Endothelial cell of umbilical vein (primary cell): ENCODE results near the gene SPAG17. TPM values are rescaled to one million over a fixed set of nuclear protein-coding genes. Genes with fewer than 3 reads are reported as not detected.

Experiments
- BruUV-seq: library from RNA; stranded (reverse); fragments of 400-500 nt; replicated peaks from 2 replicates; lab custom pipeline; 2021; lab: Mats Ljungman, UMichigan
- CTCF ChIA-PET: fragments of 300-600, 350-600 bp; sonication (Branson Sonifier 250); formaldehyde crosslinking; loops from one replicate; lab custom pipeline; 2021; ENCODE audit warnings: antibody characterized with exemption, inconsistent platforms; lab: Charles Lee
- POLR2A ChIA-PET: fragments of 300-600, 350-600 bp; sonication (Branson Sonifier 250); formaldehyde crosslinking; loops from one replicate; lab custom pipeline; 2021; ENCODE audit warnings: antibody characterized with exemption, inconsistent platforms; lab: Charles Lee
- DNase-seq: peaks from one replicate; pipeline ENCODE4 v3.0.0-alpha.2; 2011; ENCODE audit warnings: low read depth, low spot score
- FAIRE-seq: peaks from 2 replicates; lab custom pipeline; 2011; peaks lifted over from hg19 to GRCh38; lab: Jason Lieb, UNC
- H2AFZ ChIP-seq: 2 replicates; pipeline ENCODE4 v1.6.0; 2012; ENCODE audit warnings: low read depth, low read length, control low read depth, inconsistent platforms
- H3K27ac ChIP-seq: 2 replicates; pipeline ENCODE4 v1.5.1; 2011; ENCODE audit warnings: low read depth, mild to moderate bottlenecking, control low read depth, low read length, moderate library complexity; ENCODE audit not compliant: insufficient read depth
- H3K27me3 ChIP-seq, 2 experiments: 2 replicates each; pipeline versions ENCODE4 v1.6.0 to v1.6.1; 2011; ENCODE audit warnings: low read length in 2 of 2, mixed read lengths in 1 of 2; ENCODE audit not compliant: control insufficient read depth in 2 of 2, insufficient read depth in 2 of 2
- H3K36me3 ChIP-seq, 2 experiments: 2 replicates in 1 of 2; 3 replicates in 1 of 2; pipeline ENCODE4 v1.5.1; 2011; ENCODE audit warnings: low read length in 2 of 2, mild to moderate bottlenecking in 1 of 2, moderate library complexity in 1 of 2; ENCODE audit not compliant: control insufficient read depth in 2 of 2, insufficient read depth in 2 of 2; ENCODE audit errors: extremely low read depth in 1 of 2
- H3K4me1 ChIP-seq: 3 replicates; pipeline ENCODE4 v1.5.1; 2011; ENCODE audit warnings: mild to moderate bottlenecking, low read length; ENCODE audit not compliant: control insufficient read depth, insufficient read depth; ENCODE audit errors: extremely low read depth
- H3K4me2 ChIP-seq: 2 replicates; pipeline ENCODE4 v1.6.1; 2011; ENCODE audit warnings: low read length, control low read depth, mixed read lengths; ENCODE audit not compliant: insufficient read depth
- H3K4me3 ChIP-seq, 3 experiments: fragments of 200-600 bp in 1 of 3; sonication (generic), shearing (Covaris generic) in 1 of 3; replicated peaks in 1 of 3; 2 replicates each; pipeline ENCODE4 v1.5.1; 2011 to 2016; ENCODE audit warnings: control low read depth in 3 of 3, low read length in 3 of 3, mild to moderate bottlenecking in 2 of 3, inconsistent platforms in 1 of 3, low read depth in 1 of 3, moderate library complexity in 1 of 3; ENCODE audit not compliant: insufficient read depth in 1 of 3
- H3K79me2 ChIP-seq: 2 replicates; pipeline ENCODE4 v1.6.0; 2012; ENCODE audit warnings: low read length, inconsistent platforms; ENCODE audit not compliant: control insufficient read depth, insufficient read depth
- H3K9ac ChIP-seq: replicated peaks from 2 replicates; pipeline ENCODE3; 2011; ENCODE audit warnings: low read length, control low read depth; ENCODE audit not compliant: insufficient read depth; ENCODE audit errors: extremely low read depth
- H3K9me1 ChIP-seq: replicated peaks from 3 replicates; pipeline ENCODE4 v1.6.0; 2011; ENCODE audit warnings: mild to moderate bottlenecking, low read length; ENCODE audit not compliant: control insufficient read depth, insufficient read depth; ENCODE audit errors: extremely low read depth
- H3K9me3 ChIP-seq: replicated peaks from 2 replicates; pipeline ENCODE4 v1.5.1; 2012; ENCODE audit warnings: low read length, inconsistent platforms; ENCODE audit not compliant: control insufficient read depth, insufficient read depth
- H4K20me1 ChIP-seq: replicated peaks from 2 replicates; pipeline ENCODE3; 2011; ENCODE audit warnings: mild to moderate bottlenecking, low read length; ENCODE audit not compliant: control insufficient read depth, insufficient read depth; ENCODE audit errors: extremely low read depth
- CTCF ChIP-seq, 2 donors: IDR thresholded peaks; 1 replicate in 1 of 2; 2 replicates in 1 of 2; pipeline ENCODE4 v1.5.1; 2011; ENCODE audit warnings: low read length in 2 of 2, mild to moderate bottlenecking in 2 of 2, moderate library complexity in 2 of 2, control low read depth in 1 of 2, inconsistent platforms in 1 of 2, low read depth in 1 of 2; ENCODE audit not compliant: insufficient read depth in 1 of 2; ENCODE audit errors: extremely low read depth in 1 of 2
- EZH2 ChIP-seq: IDR thresholded peaks from 2 replicates; pipeline ENCODE4 v1.6.1; 2012; ENCODE audit warnings: borderline replicate concordance, low read depth, mild to moderate bottlenecking, moderate library complexity, low read length, inconsistent platforms; ENCODE audit not compliant: severe bottlenecking
- GATA2 ChIP-seq: IDR thresholded peaks from 2 replicates; pipeline ENCODE4 v1.7.0; 2011; ENCODE audit warnings: low read depth, mild to moderate bottlenecking, moderate library complexity, mixed read lengths, low read length; ENCODE audit not compliant: insufficient read length, insufficient read depth
- JUN ChIP-seq: IDR thresholded peaks from 2 replicates; pipeline ENCODE4 v1.6.1; 2011; ENCODE audit warnings: borderline replicate concordance, low read depth; ENCODE audit not compliant: insufficient read length, insufficient read depth
- MAX ChIP-seq: IDR thresholded peaks from 2 replicates; pipeline ENCODE4 v1.6.1; 2011; ENCODE audit not compliant: insufficient read depth, insufficient read length
- MYC ChIP-seq: IDR thresholded peaks from one replicate; pipeline ENCODE4 v1.6.1; 2011; ENCODE audit warnings: mild to moderate bottlenecking, low read depth, low read length
- POLR2A ChIP-seq: IDR thresholded peaks from 2 replicates; pipeline ENCODE4 v1.6.1; 2012; ENCODE audit warnings: low read depth, mild to moderate bottlenecking, control low read depth, low read length
- POLR2AphosphoS5 ChIP-seq: IDR thresholded peaks from 2 replicates; pipeline ENCODE4 v1.6.1; 2012; ENCODE audit warnings: low read depth, mild to moderate bottlenecking, control low read depth, low read length, moderate library complexity; ENCODE audit not compliant: insufficient read depth
- dilution Hi-C: fragments of 300-500 bp; cut with MboI; formaldehyde crosslinking; loops from one replicate; pipeline ENCODE4 v1.15.0; 2019; ENCODE audit warnings: low sequenced_read_pairs; ENCODE audit not compliant: extremely low pct_ligation_motif_present
- intact Hi-C: fragments of 100-400 bp; cut with micrococcal nuclease; formaldehyde crosslinking; loops from one replicate; pipeline ENCODE4 v1.10.0; 2022
- polyA plus RNA-seq, 4 experiments: library from polyadenylated mRNA; depleted of rRNA in 3 of 4; stranded (reverse) in 3 of 4; unstranded in 1 of 4; fragments of >200 nt; gene quantifications; 2 replicates each; pipeline versions ENCODE4 v1.2.1 to v1.2.3, GENCODE V29; 2011 to 2012; ENCODE audit warnings: missing spikeins in 1 of 4
- total RNA-seq: library from RNA; stranded (reverse); gene quantifications from 2 replicates; pipeline ENCODE4 v1.2.3, GENCODE V29; 2021

Gene SPAG17
- total and polyA plus RNA-seq, 2 donors (not counting 3 experiments of a cell fraction or from before 2014, with no cell fraction given), result not detected

GRCh38 chr1:118202076-118202608 is 17.1 kb upstream of the SPAG17 start:
- Histone ChIP-seq H3K4me1 (no peaks in the 10 kb centered on the region), H3K9me3 (no peaks in the 10 kb centered on the region), H2AFZ (no peak overlapping the region), H3K36me3 (no peaks in the 10 kb centered on the region), H3K79me2 (no peaks in the 10 kb centered on the region), H3K27me3 (no peaks in the 10 kb centered on the region), H3K4me2 (no peak overlapping the region), H3K9ac (no peak overlapping the region), H3K4me3 (no peak overlapping the region), H3K9me1 (no peaks in the 10 kb centered on the region), H4K20me1 (no peaks in the 10 kb centered on the region), H3K27ac (no peak overlapping the region)
- CTCF ChIA-PET, result no interaction called here
- intact Hi-C loops, result no loop called here
- no peak for FAIRE-seq
- TF ChIP-seq GATA2 (no peak), POLR2A (no peak), EZH2 (no peak), MYC (no peak), CTCF (IDR thresholded peaks at IDR 0.05; ENCODE audit: extremely low read depth in 1 of 2, insufficient read depth in 1 of 2, low read depth in 1 of 2, low read length in 2 of 2) (no peak), JUN (no peak), MAX (no peak), POLR2AphosphoS5 (no peak)
- BruUV-seq, result no TSS peak
- dilution Hi-C loops, result no loop called here
- no peak for DNase-seq
- POLR2A ChIA-PET, result no interaction called here
